SK-N-SH treated with all-trans-retinoic acid at 6 μM for 48 hours (cell line): ENCODE results near the gene MAP7.

Source experiments
- ATAC-seq: fragments of 200-7000 bp; cut with Tn5 transposase; 3 replicates; pipeline ENCODE4 v1.9.1; 2020; ENCODE audit warnings: mild to moderate bottlenecking, moderate library complexity
- ARNTL ChIP-seq: fragments of 450-650 bp; formaldehyde crosslinking; IDR thresholded peaks from 2 replicates; pipeline ENCODE4 v1.5.0; 2020; ENCODE audit warnings: low read depth, mild to moderate bottlenecking, moderate library complexity, borderline replicate concordance
- CSDC2 ChIP-seq: fragments of 250-450 bp; sonication (Bioruptor Pico); IDR thresholded peaks from 2 replicates; pipeline ENCODE4 v1.5.0; 2020; ENCODE audit warnings: mild to moderate bottlenecking, moderate library complexity
- ESRRG ChIP-seq: fragments of 250-450 bp; sonication (Bioruptor Pico); IDR thresholded peaks from 2 replicates; pipeline ENCODE4 v1.6.1; 2021; ENCODE audit warnings: mild to moderate bottlenecking
- GLIS3 ChIP-seq: fragments of 250-450 bp; sonication (Bioruptor Pico); IDR thresholded peaks from 2 replicates; pipeline ENCODE4 v1.5.0; 2020; ENCODE audit warnings: mild to moderate bottlenecking, moderate library complexity
- ISL1 ChIP-seq: fragments of 250-450 bp; sonication (Bioruptor Pico); IDR thresholded peaks from 2 replicates; pipeline ENCODE4 v2.1.2; 2022; ENCODE audit warnings: mild to moderate bottlenecking, moderate library complexity
- PPARA ChIP-seq: fragments of 250-450 bp; sonication (Bioruptor Pico); IDR thresholded peaks from 2 replicates; pipeline ENCODE4 v1.5.0; 2020; ENCODE audit warnings: mild to moderate bottlenecking, borderline replicate concordance
- RARB ChIP-seq: fragments of 250-450 bp; sonication (Bioruptor Pico); IDR thresholded peaks from 2 replicates; pipeline ENCODE4 v1.8.0; 2021; ENCODE audit warnings: mild to moderate bottlenecking, moderate library complexity
- SNAI2 ChIP-seq: fragments of 250-450 bp; sonication (Bioruptor Pico); IDR thresholded peaks from 2 replicates; pipeline ENCODE4 v1.5.0; 2020; ENCODE audit warnings: mild to moderate bottlenecking, moderate library complexity
- TCF4 ChIP-seq: fragments of 250-450 bp; sonication (Bioruptor Pico); IDR thresholded peaks from 2 replicates; pipeline ENCODE4 v1.8.0; 2021; ENCODE audit warnings: mild to moderate bottlenecking, moderate library complexity, borderline replicate concordance
- TOX ChIP-seq: fragments of 250-450 bp; sonication (Bioruptor Pico); IDR thresholded peaks from 2 replicates; pipeline ENCODE4 v1.8.0; 2021; ENCODE audit warnings: mild to moderate bottlenecking, moderate library complexity, borderline replicate concordance
- ZFP3 ChIP-seq: fragments of 250-450 bp; sonication (Bioruptor Pico); IDR thresholded peaks from 2 replicates; pipeline ENCODE4 v1.5.0; 2020; ENCODE audit warnings: mild to moderate bottlenecking, moderate library complexity
- ZFP30 ChIP-seq: fragments of 450-650 bp; formaldehyde crosslinking; IDR thresholded peaks from 2 replicates; pipeline ENCODE4 v1.5.0; 2022; ENCODE audit warnings: mild to moderate bottlenecking, moderate library complexity
- ZNF565 ChIP-seq: fragments of 450-650 bp; formaldehyde crosslinking; conservative IDR thresholded peaks from 2 replicates; pipeline ENCODE4 v1.5.0; 2020; ENCODE audit warnings: low read depth, mild to moderate bottlenecking, moderate library complexity
- ZNF70 ChIP-seq: fragments of 450-650 bp; formaldehyde crosslinking; IDR thresholded peaks from 2 replicates; pipeline ENCODE4 v1.5.0; 2020; ENCODE audit warnings: mild to moderate bottlenecking, moderate library complexity
- ZNF8 ChIP-seq: fragments of 450-650 bp; formaldehyde crosslinking; IDR thresholded peaks from 2 replicates; pipeline ENCODE4 v1.5.0; 2020; ENCODE audit warnings: mild to moderate bottlenecking, moderate library complexity
- TF ChIP-seq, protein P1 (sequence below): fragments of 250-450 bp; sonication (Bioruptor Pico); IDR thresholded peaks from 2 replicates; pipeline ENCODE4 v1.5.1; 2021; ENCODE audit warnings: mild to moderate bottlenecking, moderate library complexity
- TF ChIP-seq, protein P2 (sequence below): fragments of 250-450 bp; sonication (Bioruptor Pico); IDR thresholded peaks from 2 replicates; pipeline ENCODE4 v1.5.1; 2020; ENCODE audit warnings: low read depth, mild to moderate bottlenecking, moderate library complexity
- TF ChIP-seq, protein P3 (sequence below): fragments of 250-450 bp; sonication (Bioruptor Pico); IDR thresholded peaks from 2 replicates; pipeline ENCODE4 v1.5.0; 2020; ENCODE audit warnings: mild to moderate bottlenecking, moderate library complexity
- TF ChIP-seq, protein P4 (sequence below): fragments of 250-450 bp; sonication (Bioruptor Pico); IDR thresholded peaks from 2 replicates; pipeline ENCODE4 v1.8.0; 2021; ENCODE audit warnings: low read depth, mild to moderate bottlenecking, moderate library complexity, borderline replicate concordance

MAP7 gene

DNA sequence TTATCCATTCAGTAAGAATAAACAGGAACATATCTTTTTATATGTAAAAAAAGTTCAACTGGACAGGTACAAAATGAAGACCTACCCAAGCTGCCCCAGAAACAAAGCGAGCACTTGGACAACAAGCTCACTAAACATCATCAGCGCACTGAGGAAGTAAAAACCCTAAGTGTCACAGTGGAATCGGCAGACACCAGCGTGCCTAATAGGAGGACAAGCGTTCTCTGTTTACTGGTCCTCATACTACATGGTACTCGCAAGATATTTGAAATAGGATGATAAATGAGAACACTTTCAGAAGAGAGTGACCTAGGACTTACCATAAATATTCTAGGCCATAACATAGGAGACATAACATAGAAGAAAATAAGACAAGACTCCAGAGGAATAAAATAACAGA, 18.2 kb downstream of the MAP7 start (continued):
- TF ChIP-seq ARNTL (no peak), PPARA (no peak), ESRRG (CRISPR knock-in tag) (no peak), ZNF8 (CRISPR knock-in tag) (no peak), GLIS3 (no peak)
- TF ChIP-seq, protein P1, sequence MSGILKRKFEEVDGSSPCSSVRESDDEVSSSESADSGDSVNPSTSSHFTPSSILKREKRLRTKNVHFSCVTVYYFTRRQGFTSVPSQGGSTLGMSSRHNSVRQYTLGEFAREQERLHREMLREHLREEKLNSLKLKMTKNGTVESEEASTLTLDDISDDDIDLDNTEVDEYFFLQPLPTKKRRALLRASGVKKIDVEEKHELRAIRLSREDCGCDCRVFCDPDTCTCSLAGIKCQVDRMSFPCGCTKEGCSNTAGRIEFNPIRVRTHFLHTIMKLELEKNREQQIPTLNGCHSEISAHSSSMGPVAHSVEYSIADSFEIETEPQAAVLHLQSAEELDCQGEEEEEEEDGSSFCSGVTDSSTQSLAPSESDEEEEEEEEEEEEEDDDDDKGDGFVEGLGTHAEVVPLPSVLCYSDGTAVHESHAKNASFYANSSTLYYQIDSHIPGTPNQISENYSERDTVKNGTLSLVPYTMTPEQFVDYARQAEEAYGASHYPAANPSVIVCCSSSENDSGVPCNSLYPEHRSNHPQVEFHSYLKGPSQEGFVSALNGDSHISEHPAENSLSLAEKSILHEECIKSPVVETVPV (CRISPR knock-in tag), result no peak
- TF ChIP-seq, protein P2, sequence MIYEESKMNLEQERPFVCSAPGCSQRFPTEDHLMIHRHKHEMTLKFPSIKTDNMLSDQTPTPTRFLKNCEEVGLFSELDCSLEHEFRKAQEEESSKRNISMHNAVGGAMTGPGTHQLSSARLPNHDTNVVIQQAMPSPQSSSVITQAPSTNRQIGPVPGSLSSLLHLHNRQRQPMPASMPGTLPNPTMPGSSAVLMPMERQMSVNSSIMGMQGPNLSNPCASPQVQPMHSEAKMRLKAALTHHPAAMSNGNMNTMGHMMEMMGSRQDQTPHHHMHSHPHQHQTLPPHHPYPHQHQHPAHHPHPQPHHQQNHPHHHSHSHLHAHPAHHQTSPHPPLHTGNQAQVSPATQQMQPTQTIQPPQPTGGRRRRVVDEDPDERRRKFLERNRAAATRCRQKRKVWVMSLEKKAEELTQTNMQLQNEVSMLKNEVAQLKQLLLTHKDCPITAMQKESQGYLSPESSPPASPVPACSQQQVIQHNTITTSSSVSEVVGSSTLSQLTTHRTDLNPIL, result no peak

DNA sequence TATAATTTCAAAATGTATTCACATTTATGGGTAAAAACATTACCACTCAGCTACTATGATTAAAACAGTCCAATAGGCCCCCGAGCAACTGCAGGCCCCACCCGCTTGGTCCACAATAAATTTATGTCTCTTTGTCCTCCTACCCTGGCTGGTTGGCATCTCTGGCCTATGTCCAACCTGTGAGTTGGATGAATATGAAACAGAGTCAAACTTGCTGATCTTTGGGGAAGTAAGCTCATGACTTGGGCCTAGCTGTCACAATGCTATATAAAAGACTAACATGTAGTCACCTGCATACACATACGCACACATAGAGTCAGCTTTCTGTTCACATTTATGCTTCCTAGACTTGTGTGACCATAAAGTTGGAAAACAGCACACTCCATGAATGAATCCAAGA, 20.5 kb downstream of the MAP7 start:
- no peak for TF ChIP-seq ARNTL
- TF ChIP-seq, all 23 proteins: peak for 0
- ATAC-seq, result no peak

DNA sequence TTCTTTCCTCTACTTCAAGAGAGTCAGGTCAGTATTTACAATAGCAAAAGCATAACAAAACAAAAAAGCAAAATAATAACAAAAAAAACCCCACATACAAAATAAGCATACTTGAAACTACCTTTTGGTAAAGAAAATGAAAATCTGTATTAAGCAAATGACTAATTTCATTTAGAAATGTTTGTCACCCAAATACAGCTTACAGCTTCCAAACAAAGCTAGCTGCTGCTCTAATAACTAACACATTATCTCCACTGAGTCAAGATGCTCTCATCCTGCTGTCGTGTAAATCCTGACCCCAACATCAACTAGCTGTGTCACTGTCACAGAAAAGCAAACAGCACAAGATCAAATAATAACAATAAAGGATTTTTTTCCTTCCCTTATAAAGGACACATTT, 21.7 kb downstream of the MAP7 start:
- no peak for ATAC-seq
- TF ChIP-seq, protein P2, result no peak
- TF ChIP-seq, protein P3, sequence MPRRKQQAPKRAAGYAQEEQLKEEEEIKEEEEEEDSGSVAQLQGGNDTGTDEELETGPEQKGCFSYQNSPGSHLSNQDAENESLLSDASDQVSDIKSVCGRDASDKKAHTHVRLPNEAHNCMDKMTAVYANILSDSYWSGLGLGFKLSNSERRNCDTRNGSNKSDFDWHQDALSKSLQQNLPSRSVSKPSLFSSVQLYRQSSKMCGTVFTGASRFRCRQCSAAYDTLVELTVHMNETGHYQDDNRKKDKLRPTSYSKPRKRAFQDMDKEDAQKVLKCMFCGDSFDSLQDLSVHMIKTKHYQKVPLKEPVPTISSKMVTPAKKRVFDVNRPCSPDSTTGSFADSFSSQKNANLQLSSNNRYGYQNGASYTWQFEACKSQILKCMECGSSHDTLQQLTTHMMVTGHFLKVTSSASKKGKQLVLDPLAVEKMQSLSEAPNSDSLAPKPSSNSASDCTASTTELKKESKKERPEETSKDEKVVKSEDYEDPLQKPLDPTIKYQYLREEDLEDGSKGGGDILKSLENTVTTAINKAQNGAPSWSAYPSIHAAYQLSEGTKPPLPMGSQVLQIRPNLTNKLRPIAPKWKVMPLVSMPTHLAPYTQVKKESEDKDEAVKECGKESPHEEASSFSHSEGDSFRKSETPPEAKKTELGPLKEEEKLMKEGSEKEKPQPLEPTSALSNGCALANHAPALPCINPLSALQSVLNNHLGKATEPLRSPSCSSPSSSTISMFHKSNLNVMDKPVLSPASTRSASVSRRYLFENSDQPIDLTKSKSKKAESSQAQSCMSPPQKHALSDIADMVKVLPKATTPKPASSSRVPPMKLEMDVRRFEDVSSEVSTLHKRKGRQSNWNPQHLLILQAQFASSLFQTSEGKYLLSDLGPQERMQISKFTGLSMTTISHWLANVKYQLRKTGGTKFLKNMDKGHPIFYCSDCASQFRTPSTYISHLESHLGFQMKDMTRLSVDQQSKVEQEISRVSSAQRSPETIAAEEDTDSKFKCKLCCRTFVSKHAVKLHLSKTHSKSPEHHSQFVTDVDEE (CRISPR knock-in tag), result no peak
- TF ChIP-seq ZFP3 (CRISPR knock-in tag) (no peak), ZNF70 (CRISPR knock-in tag) (no peak), SNAI2 (CRISPR knock-in tag) (no peak), ZFP30 (CRISPR knock-in tag) (no peak), ZNF565 (no peak)
- TF ChIP-seq, protein P1 (CRISPR knock-in tag), result no peak

DNA sequence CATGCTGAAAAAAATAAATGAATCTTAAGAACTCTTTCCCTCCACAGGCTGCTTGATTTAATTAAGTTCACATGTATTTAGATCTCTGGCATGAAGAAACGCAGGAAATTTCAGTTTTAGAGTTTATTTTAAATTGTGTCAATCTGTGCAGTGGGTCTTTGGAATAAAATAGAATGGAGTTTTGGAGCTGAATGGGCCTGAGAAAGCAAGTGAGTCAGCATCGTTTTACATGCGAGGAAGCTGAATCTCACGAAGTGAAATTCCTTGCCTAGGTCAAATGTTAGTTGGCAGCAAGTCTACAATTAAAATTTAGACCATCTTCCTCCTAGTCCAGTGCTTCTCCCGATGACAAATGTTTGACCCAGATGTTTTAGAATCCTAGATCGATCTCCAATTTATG, 22.4 kb downstream of the MAP7 start:
- ATAC-seq, result no peak
- TF ChIP-seq PPARA (no peak), ARNTL (no peak), ZNF8 (CRISPR knock-in tag) (no peak), ESRRG (CRISPR knock-in tag) (no peak)
- TF ChIP-seq, protein P4, sequence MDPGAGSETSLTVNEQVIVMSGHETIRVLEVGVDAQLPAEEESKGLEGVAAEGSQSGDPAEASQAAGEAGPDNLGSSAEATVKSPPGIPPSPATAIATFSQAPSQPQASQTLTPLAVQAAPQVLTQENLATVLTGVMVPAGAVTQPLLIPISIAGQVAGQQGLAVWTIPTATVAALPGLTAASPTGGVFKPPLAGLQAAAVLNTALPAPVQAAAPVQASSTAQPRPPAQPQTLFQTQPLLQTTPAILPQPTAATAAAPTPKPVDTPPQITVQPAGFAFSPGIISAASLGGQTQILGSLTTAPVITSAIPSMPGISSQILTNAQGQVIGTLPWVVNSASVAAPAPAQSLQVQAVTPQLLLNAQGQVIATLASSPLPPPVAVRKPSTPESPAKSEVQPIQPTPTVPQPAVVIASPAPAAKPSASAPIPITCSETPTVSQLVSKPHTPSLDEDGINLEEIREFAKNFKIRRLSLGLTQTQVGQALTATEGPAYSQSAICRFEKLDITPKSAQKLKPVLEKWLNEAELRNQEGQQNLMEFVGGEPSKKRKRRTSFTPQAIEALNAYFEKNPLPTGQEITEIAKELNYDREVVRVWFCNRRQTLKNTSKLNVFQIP (CRISPR knock-in tag), result no peak

DNA sequence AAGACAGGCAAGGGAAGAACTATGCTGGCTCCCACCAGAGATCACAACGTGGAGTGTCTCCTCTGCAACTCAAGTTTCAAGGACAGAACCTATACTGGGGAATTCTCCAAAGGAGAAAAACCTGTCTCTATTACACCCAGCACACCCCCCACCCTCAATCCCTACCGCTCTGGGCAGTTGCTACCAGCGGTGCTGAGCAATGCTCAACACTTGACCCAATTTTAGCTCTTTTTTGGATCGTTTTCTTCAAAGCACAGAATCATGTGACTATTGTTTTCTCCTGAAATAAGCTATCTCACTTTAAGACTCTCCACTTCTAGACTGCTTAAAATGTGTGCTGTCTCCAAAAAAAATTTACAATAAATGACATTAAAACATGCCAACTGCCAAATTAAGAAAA, 23.3 kb downstream of the MAP7 start:
- TF ChIP-seq ZFP30 (CRISPR knock-in tag), result no peak
- TF ChIP-seq GLIS3, result no peak
- TF ChIP-seq PPARA, result no peak
- TF ChIP-seq ISL1 (CRISPR knock-in tag), result no peak
- no peak for TF ChIP-seq ESRRG (CRISPR knock-in tag)
- TF ChIP-seq, protein P4 (CRISPR knock-in tag), result no peak
- TF ChIP-seq ZNF70 (CRISPR knock-in tag), result no peak
- TF ChIP-seq, protein P3 (CRISPR knock-in tag), result no peak
- no peak for TF ChIP-seq ARNTL
- TF ChIP-seq RARB (CRISPR knock-in tag), result no peak
- TF ChIP-seq TOX (CRISPR knock-in tag), result no peak
- TF ChIP-seq TCF4 (CRISPR knock-in tag), result no peak
- TF ChIP-seq CSDC2, result no peak

More for the DNA sequence above, 23.3 kb downstream of the MAP7 start:
- ATAC-seq, result no peak
